Ishikawa (cell line): ENCODE measurements around the gene PDHB.

ENCODE experiments used
- CEBPB ChIP-seq: IDR thresholded peaks from 2 replicates; pipeline ENCODE4 v1.6.1; 2012
- CREB1 ChIP-seq: IDR thresholded peaks from 2 replicates; pipeline ENCODE4 v1.6.1; 2012; ENCODE audit warnings: low read depth
- EGR1 ChIP-seq: IDR thresholded peaks from 2 replicates; pipeline ENCODE4 v1.6.1; 2012
- EP300 ChIP-seq: IDR thresholded peaks from 2 replicates; pipeline ENCODE4 v1.6.1; 2012; ENCODE audit warnings: borderline replicate concordance
- FOXM1 ChIP-seq: IDR thresholded peaks from 2 replicates; pipeline ENCODE4 v1.6.1; 2012; ENCODE audit warnings: low read depth, borderline replicate concordance
- MAX ChIP-seq: IDR thresholded peaks from 2 replicates; pipeline ENCODE4 v1.6.1; 2012
- NFIC ChIP-seq: IDR thresholded peaks from 2 replicates; pipeline ENCODE4 v1.6.1; 2012
- RAD21 ChIP-seq: IDR thresholded peaks from 2 replicates; pipeline ENCODE4 v1.6.1; 2012; ENCODE audit warnings: low read depth
- REST ChIP-seq: IDR thresholded peaks from 2 replicates; pipeline ENCODE4 v1.6.1; 2012; ENCODE audit warnings: low read depth, mild to moderate bottlenecking
- TAF1 ChIP-seq: IDR thresholded peaks from 2 replicates; pipeline ENCODE4 v1.6.1; 2012; ENCODE audit warnings: low read depth, mild to moderate bottlenecking
- TCF12 ChIP-seq: IDR thresholded peaks from 2 replicates; pipeline ENCODE4 v1.6.1; 2012; ENCODE audit warnings: low read depth
- TEAD4 ChIP-seq: IDR thresholded peaks from 2 replicates; pipeline ENCODE4 v1.6.1; 2012
- USF1 ChIP-seq: IDR thresholded peaks from 2 replicates; pipeline ENCODE4 v1.6.1; 2012
- YY1 ChIP-seq: IDR thresholded peaks from 2 replicates; pipeline ENCODE4 v1.6.1; 2012; ENCODE audit warnings: low read depth
- ZBTB7A ChIP-seq: IDR thresholded peaks from 2 replicates; pipeline ENCODE4 v1.6.1; 2012; ENCODE audit warnings: low read depth

The PDHB gene

GRCh38 chr3:58470363-58471024 lies 36.9 kb upstream of the PDHB start:
- TF ChIP-seq TCF12 (no peak), YY1 (no peak), NFIC (no peak), REST (no peak), EGR1 (no peak), TAF1 (no peak), RAD21 (no peak), USF1 (no peak), MAX (no peak), TEAD4 (no peak), CEBPB (no peak), ZBTB7A (no peak)

GRCh38 chr3:58469096-58469495 lies 35.5 kb upstream of the PDHB start:
- TF ChIP-seq TAF1 (no peak), EGR1 (no peak), YY1 (no peak), ZBTB7A (no peak), EP300 (no peak), MAX (no peak), USF1 (no peak), TEAD4 (no peak), REST (no peak), CREB1 (no peak), RAD21 (no peak), TCF12 (no peak), FOXM1 (no peak), NFIC (no peak), CEBPB (no peak)

- TF ChIP-seq CREB1: no peak
- TF ChIP-seq FOXM1: no peak
- no peak for TF ChIP-seq CEBPB
- no peak for TF ChIP-seq REST
- no peak for TF ChIP-seq RAD21
- TF ChIP-seq TEAD4: no peak
- no peak for TF ChIP-seq ZBTB7A
- TF ChIP-seq TCF12: no peak
- TF ChIP-seq TAF1: no peak
- TF ChIP-seq USF1: no peak
- no peak for TF ChIP-seq EGR1
- TF ChIP-seq YY1: no peak
- TF ChIP-seq EP300: no peak
- no peak for TF ChIP-seq MAX
- no peak for TF ChIP-seq NFIC
These were observed 33.4 kb upstream of the PDHB start for GRCh38 chr3:58466899-58467563.
